Neural cell (in vitro differentiated cells): ENCODE data around the gene RFX6. TPM values are rescaled to one million over a fixed set of nuclear protein-coding genes. Genes with fewer than 3 reads are reported as not detected.

ENCODE experiments used
- H2AFZ ChIP-seq: fragments of 200-600, 300-800 bp; sonication (generic), shearing (Covaris generic); 2 replicates; pipeline ENCODE4 v1.6.0; 2014; ENCODE audit warnings: low read depth, mild to moderate bottlenecking, antibody characterized with exemption, low read length, moderate library complexity
- H3F3A ChIP-seq: fragments of 200-600 bp; shearing (Covaris generic); 2 replicates; pipeline ENCODE4 v1.6.1; 2016; ENCODE audit warnings: mild to moderate bottlenecking, moderate library complexity, mixed read lengths, antibody characterized with exemption, low read length; ENCODE audit not compliant: insufficient read depth, poor library complexity, severe bottlenecking
- H3K27ac ChIP-seq: fragments of 200-600, 300-800 bp; sonication (generic), shearing (Covaris generic); 2 replicates; pipeline ENCODE4 v1.5.1; 2014; ENCODE audit warnings: mild to moderate bottlenecking, low read length, moderate library complexity
- H3K27me3 ChIP-seq: fragments of 300-800, 200-600 bp; sonication (generic), shearing (Covaris generic); 2 replicates; pipeline ENCODE4 v1.6.0; 2014; ENCODE audit warnings: mild to moderate bottlenecking, low read depth, low read length, moderate library complexity; ENCODE audit not compliant: insufficient read depth
- H3K36me3 ChIP-seq: fragments of 300-800, 200-600 bp; sonication (generic), shearing (Covaris generic); 2 replicates; pipeline ENCODE4 v1.5.1; 2014; ENCODE audit warnings: mild to moderate bottlenecking, antibody characterized with exemption, low read length, moderate library complexity; ENCODE audit not compliant: insufficient read depth
- H3K4me2 ChIP-seq: fragments of 300-800, 200-600 bp; sonication (generic), shearing (Covaris generic); 2 replicates; pipeline ENCODE4 v1.6.0; 2014; ENCODE audit warnings: mild to moderate bottlenecking, low read length
- H3K4me3 ChIP-seq: fragments of 300-800, 200-600 bp; sonication (generic), shearing (Covaris generic); 2 replicates; pipeline ENCODE4 v1.5.1; 2014; ENCODE audit warnings: mild to moderate bottlenecking, low read length, moderate library complexity
- H3K79me2 ChIP-seq: fragments of 200-600 bp; shearing (Covaris generic); replicated peaks from 2 replicates; pipeline ENCODE4 v1.6.0; 2014; ENCODE audit warnings: mild to moderate bottlenecking, low read length, moderate library complexity; ENCODE audit not compliant: insufficient read depth
- H3K9ac ChIP-seq: fragments of 300-800, 200-600 bp; sonication (generic), shearing (Covaris generic); 2 replicates; pipeline ENCODE4 v1.6.1; 2016; ENCODE audit warnings: mild to moderate bottlenecking, low read length, mixed read lengths
- H3K9me2 ChIP-seq: fragments of 200-600 bp; shearing (Covaris generic); 2 replicates; pipeline ENCODE4 v1.6.1; 2016; ENCODE audit warnings: mild to moderate bottlenecking, low read length, mixed read lengths; ENCODE audit not compliant: insufficient read depth
- H3K9me3 ChIP-seq: fragments of 200-600, 300-800 bp; sonication (generic), shearing (Covaris generic); 2 replicates; pipeline ENCODE4 v1.6.1; 2016; ENCODE audit warnings: mild to moderate bottlenecking, mixed run types, low read length, moderate library complexity, mixed read lengths
- H4K20me1 ChIP-seq: fragments of 200-600 bp; shearing (Covaris generic); 2 replicates; pipeline ENCODE4 v1.6.1; 2016; ENCODE audit warnings: mild to moderate bottlenecking, mixed run types; ENCODE audit not compliant: insufficient read depth
- EP300 ChIP-seq: fragments of 450-650 bp; conservative IDR thresholded peaks from 2 replicates; pipeline ENCODE4 v1.6.1; 2014; ENCODE audit warnings: antibody characterized with exemption, mild to moderate bottlenecking, moderate library complexity; ENCODE audit not compliant: poor library complexity, severe bottlenecking
- EZH2 ChIP-seq: fragments of 200-600, 300-800 bp; shearing (Covaris generic), sonication (generic); IDR thresholded peaks from 2 replicates; pipeline ENCODE4 v1.6.1; 2014; ENCODE audit warnings: antibody characterized with exemption, low read length, borderline replicate concordance, mild to moderate bottlenecking; ENCODE audit not compliant: insufficient read depth, poor library complexity, severe bottlenecking
- MXI1 ChIP-seq: fragments of 450-650 bp; conservative IDR thresholded peaks from 2 replicates; pipeline ENCODE4 v1.6.1; 2014; ENCODE audit warnings: antibody characterized with exemption, mild to moderate bottlenecking; ENCODE audit not compliant: poor library complexity, severe bottlenecking
- POLR2AphosphoS5 ChIP-seq: IDR thresholded peaks from 2 replicates; pipeline ENCODE4 v1.6.1; 2012
- RAD21 ChIP-seq: fragments of 450-650 bp; conservative IDR thresholded peaks from 2 replicates; pipeline ENCODE4 v1.6.1; 2014; ENCODE audit warnings: antibody characterized with exemption, mild to moderate bottlenecking, moderate library complexity
- SMC3 ChIP-seq: fragments of 450-650 bp; conservative IDR thresholded peaks from 2 replicates; pipeline ENCODE4 v1.6.1; 2014; ENCODE audit warnings: antibody characterized with exemption, mild to moderate bottlenecking, moderate library complexity; ENCODE audit not compliant: poor library complexity
- TAF1 ChIP-seq: IDR thresholded peaks from 2 replicates; pipeline ENCODE4 v1.6.1; 2012; ENCODE audit warnings: low read depth
- polyA plus RNA-seq: library from polyadenylated mRNA; depleted of rRNA; stranded (reverse); fragments of >200 nt; gene quantifications from 2 replicates; pipeline ENCODE4 v1.2.3, GENCODE V29; 2014
- TF ChIP-seq, protein P1 (sequence below): IDR thresholded peaks from 2 replicates; pipeline ENCODE4 v1.6.1; 2012; ENCODE audit warnings: borderline replicate concordance
- TF ChIP-seq, protein P2 (sequence below): fragments of 450-650 bp; IDR thresholded peaks from 2 replicates; pipeline ENCODE4 v1.5.1; 2014; ENCODE audit warnings: antibody characterized with exemption, mild to moderate bottlenecking, moderate library complexity; ENCODE audit not compliant: poor library complexity, severe bottlenecking

RFX6 gene
- polyA plus RNA-seq, 1 donor from 2014 or later = not detected

DNA sequence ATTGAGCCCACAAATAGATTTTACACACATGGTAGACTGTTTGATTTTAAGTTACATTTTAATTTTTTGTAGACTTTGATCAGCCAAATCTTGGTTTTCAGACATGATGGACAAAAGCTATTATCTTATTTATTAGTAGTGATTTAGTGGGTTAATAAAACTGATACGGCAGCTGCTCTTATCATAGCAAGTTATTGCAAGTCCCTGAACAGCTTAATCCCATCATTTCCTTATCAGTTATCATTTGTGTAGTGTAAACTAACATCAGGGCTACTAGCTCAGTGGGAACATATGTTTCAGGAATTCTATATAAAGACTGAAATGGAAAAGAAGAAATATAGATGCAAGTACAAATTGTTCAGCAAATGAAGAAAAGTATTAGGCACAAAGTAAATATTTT, 10.9 kb downstream of the RFX6 start:
- H3K9me3 ChIP-seq = no peaks in the 10 kb centered on the region
- no peak overlapping the region for H3K4me3 ChIP-seq
- H3F3A ChIP-seq = no peaks in the 10 kb centered on the region
- H3K27ac ChIP-seq = no peak overlapping the region
- no peak overlapping the region for H3K9ac ChIP-seq
- no peak for TF ChIP-seq EZH2
- TF ChIP-seq, protein P1, sequence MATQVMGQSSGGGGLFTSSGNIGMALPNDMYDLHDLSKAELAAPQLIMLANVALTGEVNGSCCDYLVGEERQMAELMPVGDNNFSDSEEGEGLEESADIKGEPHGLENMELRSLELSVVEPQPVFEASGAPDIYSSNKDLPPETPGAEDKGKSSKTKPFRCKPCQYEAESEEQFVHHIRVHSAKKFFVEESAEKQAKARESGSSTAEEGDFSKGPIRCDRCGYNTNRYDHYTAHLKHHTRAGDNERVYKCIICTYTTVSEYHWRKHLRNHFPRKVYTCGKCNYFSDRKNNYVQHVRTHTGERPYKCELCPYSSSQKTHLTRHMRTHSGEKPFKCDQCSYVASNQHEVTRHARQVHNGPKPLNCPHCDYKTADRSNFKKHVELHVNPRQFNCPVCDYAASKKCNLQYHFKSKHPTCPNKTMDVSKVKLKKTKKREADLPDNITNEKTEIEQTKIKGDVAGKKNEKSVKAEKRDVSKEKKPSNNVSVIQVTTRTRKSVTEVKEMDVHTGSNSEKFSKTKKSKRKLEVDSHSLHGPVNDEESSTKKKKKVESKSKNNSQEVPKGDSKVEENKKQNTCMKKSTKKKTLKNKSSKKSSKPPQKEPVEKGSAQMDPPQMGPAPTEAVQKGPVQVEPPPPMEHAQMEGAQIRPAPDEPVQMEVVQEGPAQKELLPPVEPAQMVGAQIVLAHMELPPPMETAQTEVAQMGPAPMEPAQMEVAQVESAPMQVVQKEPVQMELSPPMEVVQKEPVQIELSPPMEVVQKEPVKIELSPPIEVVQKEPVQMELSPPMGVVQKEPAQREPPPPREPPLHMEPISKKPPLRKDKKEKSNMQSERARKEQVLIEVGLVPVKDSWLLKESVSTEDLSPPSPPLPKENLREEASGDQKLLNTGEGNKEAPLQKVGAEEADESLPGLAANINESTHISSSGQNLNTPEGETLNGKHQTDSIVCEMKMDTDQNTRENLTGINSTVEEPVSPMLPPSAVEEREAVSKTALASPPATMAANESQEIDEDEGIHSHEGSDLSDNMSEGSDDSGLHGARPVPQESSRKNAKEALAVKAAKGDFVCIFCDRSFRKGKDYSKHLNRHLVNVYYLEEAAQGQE = no peak
- TF ChIP-seq MXI1 = no peak
- no peak for TF ChIP-seq TAF1
- TF ChIP-seq, protein P2, sequence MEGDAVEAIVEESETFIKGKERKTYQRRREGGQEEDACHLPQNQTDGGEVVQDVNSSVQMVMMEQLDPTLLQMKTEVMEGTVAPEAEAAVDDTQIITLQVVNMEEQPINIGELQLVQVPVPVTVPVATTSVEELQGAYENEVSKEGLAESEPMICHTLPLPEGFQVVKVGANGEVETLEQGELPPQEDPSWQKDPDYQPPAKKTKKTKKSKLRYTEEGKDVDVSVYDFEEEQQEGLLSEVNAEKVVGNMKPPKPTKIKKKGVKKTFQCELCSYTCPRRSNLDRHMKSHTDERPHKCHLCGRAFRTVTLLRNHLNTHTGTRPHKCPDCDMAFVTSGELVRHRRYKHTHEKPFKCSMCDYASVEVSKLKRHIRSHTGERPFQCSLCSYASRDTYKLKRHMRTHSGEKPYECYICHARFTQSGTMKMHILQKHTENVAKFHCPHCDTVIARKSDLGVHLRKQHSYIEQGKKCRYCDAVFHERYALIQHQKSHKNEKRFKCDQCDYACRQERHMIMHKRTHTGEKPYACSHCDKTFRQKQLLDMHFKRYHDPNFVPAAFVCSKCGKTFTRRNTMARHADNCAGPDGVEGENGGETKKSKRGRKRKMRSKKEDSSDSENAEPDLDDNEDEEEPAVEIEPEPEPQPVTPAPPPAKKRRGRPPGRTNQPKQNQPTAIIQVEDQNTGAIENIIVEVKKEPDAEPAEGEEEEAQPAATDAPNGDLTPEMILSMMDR = no peak
- TF ChIP-seq EP300 = no peak
- no peak for TF ChIP-seq RAD21
- no peak for TF ChIP-seq SMC3
- no peak for TF ChIP-seq POLR2AphosphoS5
- no peaks in the 10 kb centered on the region for H3K9me2 ChIP-seq
- H4K20me1 ChIP-seq = no peaks in the 10 kb centered on the region
- no peaks in the 10 kb centered on the region for H3K79me2 ChIP-seq
- H2AFZ ChIP-seq = no peak overlapping the region
- H3K27me3 ChIP-seq = no peaks in the 10 kb centered on the region
- no peak overlapping the region for H3K4me2 ChIP-seq
- no peaks in the 10 kb centered on the region for H3K36me3 ChIP-seq

DNA sequence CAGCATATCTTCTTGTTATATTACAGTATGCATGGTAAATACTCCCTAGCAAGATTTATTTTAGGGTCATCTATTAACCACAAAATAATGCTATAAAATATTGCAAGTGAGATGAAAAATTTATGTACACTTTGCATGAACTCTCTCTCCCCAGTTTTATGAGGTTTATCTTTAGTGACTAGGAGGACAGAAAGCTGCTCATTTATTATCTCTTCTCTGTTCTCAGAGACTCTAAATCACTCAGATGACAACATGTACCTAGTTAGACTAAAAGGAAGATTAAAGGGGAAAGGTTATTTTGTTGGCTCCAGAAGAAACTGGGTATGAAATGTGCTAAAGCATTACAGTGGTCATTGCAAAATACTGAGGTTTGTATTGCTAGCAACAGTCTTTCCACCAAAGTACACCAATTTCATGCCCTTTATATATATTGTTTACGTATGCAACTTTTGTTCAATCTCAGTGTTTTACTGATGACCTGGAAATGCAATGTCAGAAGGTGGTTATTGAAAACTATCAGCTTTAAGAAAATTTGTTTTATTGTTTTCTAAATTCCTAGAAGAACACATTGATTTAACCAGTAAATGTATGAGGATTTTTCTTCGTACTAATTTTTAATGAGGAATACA, 11.8 kb downstream of the RFX6 start:
- Histone ChIP-seq H3K4me2 (no peak overlapping the region), H3K27ac (no peak overlapping the region), H3K4me3 (no peak overlapping the region), H3K9ac (no peak overlapping the region), H3K36me3 (no peaks in the 10 kb centered on the region), H3K9me2 (no peaks in the 10 kb centered on the region), H3K9me3 (no peaks in the 10 kb centered on the region), H2AFZ (no peak overlapping the region), H4K20me1 (no peaks in the 10 kb centered on the region), H3F3A (no peaks in the 10 kb centered on the region), H3K27me3 (no peaks in the 10 kb centered on the region), H3K79me2 (no peaks in the 10 kb centered on the region)
- TF ChIP-seq EP300 (no peak), POLR2AphosphoS5 (no peak), MXI1 (no peak), SMC3 (no peak), TAF1 (no peak), RAD21 (no peak), EZH2 (no peak)
- TF ChIP-seq, protein P2 = no peak
- TF ChIP-seq, protein P1 = no peak
